ENCODE measurements around the gene SIL1.

The SIL1 gene

GRCh38 chr5:138974227-138975063, 223.7 kb downstream of the SIL1 start:
- no peak for DNase-seq

DNA sequence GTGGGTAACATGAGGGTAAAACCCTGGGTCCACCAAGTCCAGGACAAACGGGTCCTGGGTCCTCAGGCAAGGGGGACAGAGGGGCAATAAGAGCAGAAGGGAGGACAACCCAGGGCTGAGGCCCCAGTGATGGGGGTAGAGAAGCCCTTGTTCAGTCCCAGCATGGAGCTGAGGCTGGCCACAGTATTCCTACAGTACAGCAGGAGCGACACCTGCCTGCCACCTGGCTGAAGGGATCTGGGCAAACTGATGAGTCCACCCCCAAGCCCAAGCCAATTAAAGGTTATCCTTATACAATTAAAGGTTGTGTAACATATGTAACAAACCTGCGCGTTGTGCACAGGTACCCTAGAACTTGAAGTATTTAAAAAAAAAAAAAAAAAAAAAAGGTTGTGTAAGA, 225.3 kb downstream of the SIL1 start:
- DNase-seq, result no peak

GRCh38 chr5:138972230-138972629, 225.9 kb downstream of the SIL1 start:
- no peak for DNase-seq

- no peak for DNase-seq
Measured at GRCh38 chr5:138969323-138970002, 228.7 kb downstream of the SIL1 start.

DNA sequence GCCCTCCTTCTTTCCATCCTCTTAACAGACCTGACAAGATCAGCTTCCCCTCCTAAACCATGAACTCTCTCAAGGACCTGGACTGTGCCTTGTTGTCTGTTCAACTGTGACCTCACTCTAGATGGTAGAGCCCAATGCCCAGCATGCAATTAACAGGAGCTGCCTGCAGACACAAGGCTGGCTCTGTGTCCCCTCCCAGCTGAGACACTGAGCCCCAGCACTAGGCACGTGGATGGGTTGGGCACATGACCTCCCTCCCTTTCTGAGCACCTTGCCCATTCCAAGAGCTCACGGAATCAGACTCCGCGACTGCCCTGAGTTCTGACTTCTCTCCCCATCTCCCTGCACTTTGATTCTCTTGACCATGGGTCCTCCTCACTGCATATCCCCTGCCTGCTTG, 229.6 kb downstream of the SIL1 start:
- DNase-seq, result no peak

DNA sequence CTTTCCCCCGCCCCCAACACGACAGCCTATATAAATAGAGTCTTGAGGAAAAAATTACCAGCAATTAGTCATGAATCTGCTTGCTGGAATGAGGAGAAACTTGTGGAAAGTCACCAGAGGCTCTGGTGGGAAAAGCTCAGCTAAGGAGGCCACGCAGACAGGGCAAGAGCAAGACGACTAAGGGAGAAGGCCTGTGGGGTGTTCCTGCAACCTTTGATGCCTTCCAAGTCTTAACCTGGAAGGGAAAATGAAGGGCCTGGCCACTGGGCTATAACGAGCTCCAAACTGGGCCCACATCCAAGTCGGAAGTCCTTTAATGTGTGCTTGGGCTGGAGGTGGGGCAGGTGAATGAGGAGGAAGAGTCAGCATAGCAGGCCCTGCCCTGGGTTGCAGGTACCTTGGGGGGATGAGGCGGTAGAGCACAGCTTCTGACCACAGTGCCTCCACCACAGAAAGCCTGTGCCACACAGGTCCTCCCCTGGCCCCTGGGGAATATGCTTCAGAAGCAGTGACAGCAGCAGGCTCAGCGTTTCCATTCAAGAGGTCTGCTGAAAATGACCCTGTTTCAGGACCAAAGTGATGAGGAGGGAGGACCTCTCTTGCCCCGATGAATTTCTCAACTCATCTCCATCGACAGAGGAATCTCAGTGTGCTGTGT, 230.2 kb downstream of the SIL1 start:
- no peak for DNase-seq

DNA sequence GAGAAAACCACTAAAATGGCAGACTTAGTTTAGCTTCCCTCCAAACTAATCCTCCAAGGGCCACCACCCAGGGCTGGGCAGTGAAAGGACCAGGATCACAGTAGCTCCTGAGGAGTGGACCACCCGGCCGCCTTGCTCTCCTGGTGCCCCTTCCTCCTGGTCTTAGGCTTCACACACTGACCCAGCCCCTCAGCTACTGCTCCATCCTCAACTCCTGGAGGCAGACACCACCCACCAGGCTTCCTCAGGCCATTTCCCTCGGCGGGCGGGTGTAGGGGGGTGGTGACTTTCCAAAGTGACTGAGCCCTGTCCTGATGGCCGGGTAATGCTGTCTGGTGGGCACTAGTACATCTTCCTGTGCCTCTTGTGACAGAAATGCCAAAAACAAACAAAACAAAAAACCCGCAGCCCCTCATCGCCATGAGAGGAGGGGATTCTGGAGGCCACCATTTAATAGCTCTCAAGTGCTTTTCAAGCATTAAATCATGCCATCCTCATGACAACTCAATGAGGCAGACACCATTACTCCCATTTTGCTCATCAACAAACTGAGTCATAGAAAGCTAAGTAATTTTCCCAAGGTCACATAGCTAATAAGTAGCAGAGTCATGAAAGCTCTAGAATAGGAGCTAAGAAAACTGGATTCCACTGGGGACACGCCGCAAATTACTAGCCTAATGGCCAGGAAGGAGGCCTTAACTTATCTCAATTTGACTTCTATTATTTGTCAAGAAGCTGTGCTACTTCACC, 231.8 kb downstream of the SIL1 start:
- DNase-seq, result no peak

- no peak for DNase-seq
Measured at GRCh38 chr5:138965626-138966025, 232.5 kb downstream of the SIL1 start.

- DNase-seq, result no peak
Measured at GRCh38 chr5:138964647-138965201, 233.4 kb downstream of the SIL1 start.

GRCh38 chr5:138963763-138964371, 234.3 kb downstream of the SIL1 start:
- DNase-seq, result no peak

DNA sequence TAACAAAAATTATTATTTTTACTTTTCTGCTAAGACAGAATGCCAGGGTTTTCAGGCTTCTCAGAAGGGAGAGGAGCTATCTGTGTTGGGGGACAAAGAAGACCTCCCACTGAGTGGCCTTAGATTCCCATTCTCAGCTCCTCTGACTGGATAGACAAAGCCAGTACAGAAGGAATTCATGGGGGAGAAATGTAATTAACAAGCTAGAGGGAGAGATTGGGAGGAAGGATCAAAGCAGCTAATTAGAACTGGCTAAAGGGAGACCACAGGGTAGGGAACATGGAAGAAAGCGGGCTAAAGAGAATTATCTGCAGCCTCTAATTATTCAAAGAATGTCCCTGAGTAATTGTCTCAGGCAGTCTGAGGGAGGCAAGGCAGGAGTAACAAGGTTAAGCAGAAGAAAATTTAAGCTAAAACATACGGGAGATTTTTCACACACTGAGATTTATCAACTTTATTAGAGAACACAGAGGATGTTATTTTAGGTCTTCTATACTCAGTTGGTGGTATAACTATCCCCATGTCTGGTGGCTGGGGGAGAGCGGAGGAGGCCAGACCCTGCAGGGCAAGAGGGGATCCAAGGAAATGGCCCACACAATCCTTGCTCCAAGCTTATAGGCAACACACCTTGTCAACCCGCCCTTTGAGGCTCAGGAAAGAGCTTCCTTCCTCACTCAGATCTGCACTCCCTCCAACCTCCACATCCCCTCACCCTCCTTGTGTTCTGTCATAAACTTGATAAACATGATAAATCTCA, 235.4 kb downstream of the SIL1 start:
- no peak for DNase-seq

DNA sequence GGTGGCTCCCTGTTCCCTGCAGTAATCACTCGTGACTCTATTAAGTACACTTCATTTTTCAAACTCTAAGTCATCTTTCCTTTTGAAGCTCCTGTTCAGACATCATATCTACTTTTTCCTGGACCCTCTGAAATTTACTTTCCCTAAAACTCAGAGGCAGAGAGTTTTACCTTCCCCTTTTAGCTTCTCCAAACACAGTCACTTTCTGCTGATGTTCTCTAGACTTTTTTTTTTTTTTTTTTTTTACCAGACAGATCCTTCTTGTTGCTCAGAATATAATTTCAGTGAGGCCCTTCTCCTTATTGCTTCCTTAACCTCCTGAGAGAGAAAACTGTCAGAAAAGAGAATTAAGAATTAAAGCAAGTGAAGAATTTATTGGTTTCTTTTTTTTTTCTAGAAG, 236.4 kb downstream of the SIL1 start:
- no peak for DNase-seq

GRCh38 chr5:138961221-138961620, 236.9 kb downstream of the SIL1 start:
- no peak for DNase-seq

DNA sequence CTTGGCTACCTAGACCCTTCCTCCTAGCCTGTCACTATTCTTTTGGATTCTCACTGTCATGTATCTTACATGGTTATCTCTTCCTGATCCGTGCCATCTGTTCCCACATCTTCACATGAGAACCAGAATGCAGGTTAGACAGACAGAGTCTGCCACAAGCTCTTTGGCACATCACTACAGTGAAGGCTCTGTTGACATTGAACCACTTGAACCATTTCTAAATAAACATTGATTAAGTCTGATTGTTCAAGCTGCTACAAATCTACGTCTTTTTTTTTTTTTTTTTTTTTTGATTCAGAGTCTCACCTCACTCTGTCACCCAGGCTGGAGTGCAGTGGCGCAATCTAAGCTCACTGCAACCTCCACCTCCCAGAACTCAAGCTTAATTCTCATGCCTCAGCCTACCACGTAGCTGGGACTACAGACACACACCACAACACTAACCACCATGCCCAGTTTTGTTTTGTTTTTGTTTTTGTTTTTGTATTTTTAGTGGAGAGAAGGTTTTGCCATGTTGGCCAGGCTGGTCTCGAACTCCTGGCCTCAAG, 237.9 kb downstream of the SIL1 start:
- DNase-seq, result no peak

- no peak for DNase-seq
Measured at GRCh38 chr5:138956801-138957200, 241.4 kb downstream of the SIL1 start.

GRCh38 chr5:138955671-138956295, 242.4 kb downstream of the SIL1 start:
- DNase-seq, result no peak

GRCh38 chr5:138955013-138955660, 243.0 kb downstream of the SIL1 start:
- peak; percentile 66 for DNase-seq

DNA sequence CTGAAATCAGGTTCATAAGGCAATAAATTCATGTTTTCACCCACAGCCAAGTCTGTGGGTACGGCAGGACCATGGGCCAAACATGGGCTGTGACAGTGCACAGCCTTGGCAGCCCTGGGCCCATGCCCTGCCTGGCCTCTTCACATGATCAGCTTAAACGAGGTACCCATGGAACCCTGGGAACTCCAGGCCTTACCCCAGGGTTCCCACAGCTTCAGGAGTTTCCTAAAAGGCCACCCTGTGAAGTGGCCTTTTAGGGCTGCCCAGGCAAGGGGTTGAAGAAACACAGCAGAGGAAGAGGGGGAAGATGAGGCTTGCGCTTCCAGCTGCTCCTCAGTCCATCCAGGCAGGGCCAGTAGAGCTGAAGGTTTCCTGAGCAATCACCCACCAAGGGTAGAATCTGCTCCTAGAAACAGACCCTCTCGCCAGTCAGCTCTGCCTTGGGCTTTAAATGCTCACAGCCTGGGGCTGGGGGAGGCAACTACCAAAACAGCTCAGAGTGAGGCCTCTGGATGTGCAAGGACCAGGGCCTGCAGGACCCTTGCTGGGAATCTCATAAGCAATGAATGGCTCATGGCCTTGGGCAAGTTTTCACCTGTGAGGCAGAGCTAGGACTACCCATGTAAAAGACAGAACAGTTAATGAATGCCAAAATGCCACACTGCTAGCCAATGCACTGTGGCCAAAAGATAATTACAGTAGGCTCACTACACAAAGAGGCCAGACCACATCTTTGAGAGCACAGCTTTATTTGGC, 243.7 kb downstream of the SIL1 start:
- no peak for DNase-seq

All from MV-4-11 (cell line).